22Rv1 (cell line): Measurements from ENCODE around the gene NAA11.

Experiments used
- H3K27ac ChIP-seq: fragments of 450-650 bp; 2 replicates; pipeline ENCODE4 v1.5.1; 2017
- ZFX ChIP-seq: fragments of 450-650 bp; IDR thresholded peaks from 2 replicates; pipeline ENCODE4 v1.6.1; 2017; ENCODE audit warnings: antibody characterized with exemption, borderline replicate concordance
- TF ChIP-seq, protein P1 (sequence below): fragments of 450-650 bp; IDR thresholded peaks from 2 replicates; pipeline ENCODE4 v1.5.1; 2017; ENCODE audit warnings: mild to moderate bottlenecking

NAA11 gene

GRCh38 chr4:79358438-79358837, 32.6 kb upstream of the NAA11 start:
- no peak overlapping the region for H3K27ac ChIP-seq
- TF ChIP-seq ZFX = no peak
- TF ChIP-seq, protein P1, sequence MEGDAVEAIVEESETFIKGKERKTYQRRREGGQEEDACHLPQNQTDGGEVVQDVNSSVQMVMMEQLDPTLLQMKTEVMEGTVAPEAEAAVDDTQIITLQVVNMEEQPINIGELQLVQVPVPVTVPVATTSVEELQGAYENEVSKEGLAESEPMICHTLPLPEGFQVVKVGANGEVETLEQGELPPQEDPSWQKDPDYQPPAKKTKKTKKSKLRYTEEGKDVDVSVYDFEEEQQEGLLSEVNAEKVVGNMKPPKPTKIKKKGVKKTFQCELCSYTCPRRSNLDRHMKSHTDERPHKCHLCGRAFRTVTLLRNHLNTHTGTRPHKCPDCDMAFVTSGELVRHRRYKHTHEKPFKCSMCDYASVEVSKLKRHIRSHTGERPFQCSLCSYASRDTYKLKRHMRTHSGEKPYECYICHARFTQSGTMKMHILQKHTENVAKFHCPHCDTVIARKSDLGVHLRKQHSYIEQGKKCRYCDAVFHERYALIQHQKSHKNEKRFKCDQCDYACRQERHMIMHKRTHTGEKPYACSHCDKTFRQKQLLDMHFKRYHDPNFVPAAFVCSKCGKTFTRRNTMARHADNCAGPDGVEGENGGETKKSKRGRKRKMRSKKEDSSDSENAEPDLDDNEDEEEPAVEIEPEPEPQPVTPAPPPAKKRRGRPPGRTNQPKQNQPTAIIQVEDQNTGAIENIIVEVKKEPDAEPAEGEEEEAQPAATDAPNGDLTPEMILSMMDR = no peak

GRCh38 chr4:79357365-79357764, 31.5 kb upstream of the NAA11 start:
- TF ChIP-seq, protein P1 = no peak
- no peak for TF ChIP-seq ZFX

DNA sequence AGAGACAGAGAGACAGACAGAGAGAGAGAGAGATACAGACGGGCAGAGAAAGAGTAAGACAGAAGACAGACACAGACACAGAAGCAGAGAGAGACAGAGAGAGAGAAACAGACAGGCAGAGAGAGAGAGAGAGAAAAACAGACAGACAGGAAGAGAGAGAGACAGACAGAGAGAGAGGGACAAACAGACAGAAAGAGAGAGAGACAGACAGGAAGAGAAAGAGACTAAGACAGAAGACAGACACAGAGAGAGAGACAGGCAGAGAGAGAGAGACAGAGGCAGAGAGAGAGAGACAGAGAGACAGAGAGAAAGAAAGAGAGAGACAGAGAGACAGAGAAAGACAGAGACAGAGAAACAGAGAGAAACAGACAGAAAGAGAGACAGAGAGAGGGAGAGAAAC, 27.2 kb upstream of the NAA11 start:
- H3K27ac ChIP-seq = no peak overlapping the region
- no peak for TF ChIP-seq ZFX
- TF ChIP-seq, protein P1 = no peak

More at GRCh38 chr4:79357365-79357764, 31.5 kb upstream of the NAA11 start:
- no peak overlapping the region for H3K27ac ChIP-seq

- TF ChIP-seq ZFX = no peak
- no peak overlapping the region for H3K27ac ChIP-seq
Measured at GRCh38 chr4:79348405-79348804, 22.5 kb upstream of the NAA11 start.

- no peak overlapping the region for H3K27ac ChIP-seq
- TF ChIP-seq ZFX = no peak
- TF ChIP-seq, protein P1 = no peak
Measured at GRCh38 chr4:79341893-79342653, 16.2 kb upstream of the NAA11 start.

DNA sequence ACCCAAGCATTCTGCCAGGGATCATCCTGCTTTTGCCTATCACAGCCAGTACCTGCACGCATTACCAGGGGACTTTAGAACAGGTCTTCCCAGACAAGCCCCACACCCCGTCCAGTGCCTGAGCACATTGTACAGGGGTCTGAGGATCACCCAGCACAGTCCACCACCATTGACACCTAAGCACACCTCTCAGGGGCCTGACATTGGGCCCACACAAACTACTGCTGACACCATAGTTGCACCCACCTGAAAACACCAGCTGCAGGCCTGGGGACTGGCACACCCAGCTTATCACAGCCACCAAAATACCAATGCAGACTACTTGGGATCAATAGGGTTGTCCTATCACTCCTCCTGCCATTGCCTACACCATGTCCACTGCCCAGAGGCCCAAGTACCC, 14.7 kb upstream of the NAA11 start:
- no peak for TF ChIP-seq ZFX
- TF ChIP-seq, protein P1 = no peak
- H3K27ac ChIP-seq = no peak overlapping the region

GRCh38 chr4:79338148-79338547, 12.3 kb upstream of the NAA11 start:
- no peak overlapping the region for H3K27ac ChIP-seq
- TF ChIP-seq, protein P1 = no peak
- TF ChIP-seq ZFX = no peak

DNA sequence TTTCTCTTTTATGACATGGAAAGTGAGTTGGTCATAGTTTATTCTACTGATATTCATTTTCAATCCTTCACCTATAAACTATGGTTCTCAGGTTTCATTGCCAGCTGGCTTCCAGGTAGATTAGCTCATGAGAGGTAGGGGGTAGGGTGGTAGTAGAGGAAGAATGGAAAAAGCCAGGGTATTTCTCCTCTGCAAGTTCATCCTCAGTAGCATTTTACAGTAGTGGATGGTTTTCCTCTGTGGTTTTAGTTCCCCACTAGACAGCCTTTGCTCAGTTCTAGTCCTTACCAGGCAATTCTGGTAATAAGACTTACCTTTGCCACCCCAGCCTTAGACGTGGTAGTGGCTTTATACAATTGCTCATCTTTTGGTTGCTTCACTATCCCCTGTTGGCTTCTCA, 8.9 kb upstream of the NAA11 start:
- H3K27ac ChIP-seq = no peak overlapping the region
- TF ChIP-seq, protein P1 = no peak
- no peak for TF ChIP-seq ZFX
